Suprapubic skin (tissue), 4 donors: ENCODE results near the gene DNPEP.

ENCODE experiments used
- EP300 ChIP-seq: sonication (generic); formaldehyde crosslinking; IDR thresholded peaks from one replicate; pipeline ENCODE4 v1.6.1; 2017; ENCODE audit warnings: antibody characterized with exemption
- POLR2A ChIP-seq, 2 donors: fragments of 450-650 bp; IDR thresholded peaks; one replicate each; pipeline ENCODE4 v1.6.1; 2017; ENCODE audit warnings: antibody characterized with exemption in 2 of 2, mild to moderate bottlenecking in 2 of 2, moderate library complexity in 2 of 2
- POLR2AphosphoS5 ChIP-seq, 3 donors: sonication (generic); formaldehyde crosslinking; IDR thresholded peaks; one replicate each; pipeline ENCODE4 v1.6.1; 2017; ENCODE audit warnings: antibody characterized with exemption in 3 of 3
- TF ChIP-seq, protein P1 (sequence below), 2 donors: fragments of 200-600 bp in 1 of 2; fragments of 450-650 bp in 1 of 2; sonication (generic) in 1 of 2; IDR thresholded peaks; one replicate each; pipeline ENCODE4 v1.5.1; 2016 to 2019; ENCODE audit warnings: antibody characterized with exemption in 2 of 2, mild to moderate bottlenecking in 1 of 2, moderate library complexity in 1 of 2

DNA sequence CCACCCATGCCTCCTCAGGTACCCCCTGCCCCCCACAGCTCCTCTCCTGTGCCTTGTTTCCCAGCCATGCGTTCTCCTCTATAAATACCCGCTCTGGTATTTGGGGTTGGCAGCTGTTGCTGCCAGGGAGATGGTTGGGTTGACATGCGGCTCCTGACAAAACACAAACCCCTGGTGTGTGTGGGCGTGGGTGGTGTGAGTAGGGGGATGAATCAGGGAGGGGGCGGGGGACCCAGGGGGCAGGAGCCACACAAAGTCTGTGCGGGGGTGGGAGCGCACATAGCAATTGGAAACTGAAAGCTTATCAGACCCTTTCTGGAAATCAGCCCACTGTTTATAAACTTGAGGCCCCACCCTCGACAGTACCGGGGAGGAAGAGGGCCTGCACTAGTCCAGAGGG, 29.7 kb upstream of the DNPEP start:
- no peak for TF ChIP-seq POLR2A (IDR thresholded peaks at IDR 0.05)
- TF ChIP-seq, protein P1, sequence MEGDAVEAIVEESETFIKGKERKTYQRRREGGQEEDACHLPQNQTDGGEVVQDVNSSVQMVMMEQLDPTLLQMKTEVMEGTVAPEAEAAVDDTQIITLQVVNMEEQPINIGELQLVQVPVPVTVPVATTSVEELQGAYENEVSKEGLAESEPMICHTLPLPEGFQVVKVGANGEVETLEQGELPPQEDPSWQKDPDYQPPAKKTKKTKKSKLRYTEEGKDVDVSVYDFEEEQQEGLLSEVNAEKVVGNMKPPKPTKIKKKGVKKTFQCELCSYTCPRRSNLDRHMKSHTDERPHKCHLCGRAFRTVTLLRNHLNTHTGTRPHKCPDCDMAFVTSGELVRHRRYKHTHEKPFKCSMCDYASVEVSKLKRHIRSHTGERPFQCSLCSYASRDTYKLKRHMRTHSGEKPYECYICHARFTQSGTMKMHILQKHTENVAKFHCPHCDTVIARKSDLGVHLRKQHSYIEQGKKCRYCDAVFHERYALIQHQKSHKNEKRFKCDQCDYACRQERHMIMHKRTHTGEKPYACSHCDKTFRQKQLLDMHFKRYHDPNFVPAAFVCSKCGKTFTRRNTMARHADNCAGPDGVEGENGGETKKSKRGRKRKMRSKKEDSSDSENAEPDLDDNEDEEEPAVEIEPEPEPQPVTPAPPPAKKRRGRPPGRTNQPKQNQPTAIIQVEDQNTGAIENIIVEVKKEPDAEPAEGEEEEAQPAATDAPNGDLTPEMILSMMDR (IDR thresholded peaks at IDR 0.05): no peak
- TF ChIP-seq EP300: no peak
- no peak for TF ChIP-seq POLR2AphosphoS5 (IDR thresholded peaks at IDR 0.05)
